ENCODE data around the gene TMX3. TPM values are rescaled to one million over a fixed set of nuclear protein-coding genes. Genes with fewer than 3 reads are reported as not detected.
A peak's percentile ranks its signal among the peaks of the same experiment; 100 is the strongest.

The TMX3 gene, protein sequence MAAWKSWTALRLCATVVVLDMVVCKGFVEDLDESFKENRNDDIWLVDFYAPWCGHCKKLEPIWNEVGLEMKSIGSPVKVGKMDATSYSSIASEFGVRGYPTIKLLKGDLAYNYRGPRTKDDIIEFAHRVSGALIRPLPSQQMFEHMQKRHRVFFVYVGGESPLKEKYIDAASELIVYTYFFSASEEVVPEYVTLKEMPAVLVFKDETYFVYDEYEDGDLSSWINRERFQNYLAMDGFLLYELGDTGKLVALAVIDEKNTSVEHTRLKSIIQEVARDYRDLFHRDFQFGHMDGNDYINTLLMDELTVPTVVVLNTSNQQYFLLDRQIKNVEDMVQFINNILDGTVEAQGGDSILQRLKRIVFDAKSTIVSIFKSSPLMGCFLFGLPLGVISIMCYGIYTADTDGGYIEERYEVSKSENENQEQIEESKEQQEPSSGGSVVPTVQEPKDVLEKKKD
- total RNA-seq (97.6 TPM), polyA plus RNA-seq (19.9 TPM)

- Histone ChIP-seq H3K36me3 (ENCODE audit: insufficient read depth) (no peaks in the 10 kb centered on the region), H3K4me1 (ENCODE audit: insufficient read depth) (no peaks in the 10 kb centered on the region), H3K27ac (ENCODE audit: low read depth) (peak within 1 kb of the TSS; percentile 74), H3K4me3 (ENCODE audit: low read depth, low read length) (peak within 1 kb of the TSS; percentile 91)
- peak; percentile 77 for DNase-seq (ENCODE audit: extremely low spot score)
- under 1% methylated on average over 70 of the region's 70 CpGs for WGBS
These were observed at the start of gene TMX3 for GRCh38 chr18:68714712-68715496. Gene TMX3, minus strand, starts transcription at chr18:68715108. Its CDS starts 127 bp downstream, at chr18:68714981.

GRCh38 chr18:68764016-68764415 lies 49.1 kb upstream of the TMX3 start:
- no peaks in the 10 kb centered on the region for H3K36me3 ChIP-seq (ENCODE audit: insufficient read depth)
- no peaks in the 10 kb centered on the region for H3K4me1 ChIP-seq (ENCODE audit: insufficient read depth)
- H3K27ac ChIP-seq (ENCODE audit: low read depth), result no peak overlapping the region
- H3K4me3 ChIP-seq (ENCODE audit: low read depth, low read length), result no peak overlapping the region
- 77% methylated on average over 2 of the region's 2 CpGs for WGBS
- no peak for DNase-seq (ENCODE audit: extremely low spot score)

DNA sequence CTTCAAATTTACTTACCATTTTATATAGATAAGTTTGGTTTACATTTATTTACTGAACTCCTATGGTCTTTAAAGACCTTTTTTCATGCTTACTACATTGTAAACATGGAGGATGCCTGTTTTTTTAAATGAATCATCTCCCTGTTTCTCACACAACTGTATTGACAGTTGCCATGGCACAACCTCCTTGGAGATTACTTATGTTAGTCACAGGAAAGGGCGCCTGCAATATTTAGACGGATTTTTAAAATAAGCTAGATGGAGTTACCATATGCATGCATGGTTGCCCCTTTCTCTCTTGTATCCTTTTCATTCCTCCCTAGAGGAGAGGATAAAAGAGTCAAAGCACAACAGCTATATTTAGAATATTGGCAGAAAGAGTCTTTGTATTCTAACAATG lies 48.2 kb upstream of the TMX3 start:
- H3K36me3 ChIP-seq (ENCODE audit: insufficient read depth), result no peaks in the 10 kb centered on the region
- WGBS, result 79% methylated on average over 2 of the region's 2 CpGs
- H3K4me3 ChIP-seq (ENCODE audit: low read depth, low read length), result no peak overlapping the region
- DNase-seq (ENCODE audit: extremely low spot score), result no peak
- H3K4me1 ChIP-seq (ENCODE audit: insufficient read depth), result no peaks in the 10 kb centered on the region
- H3K27ac ChIP-seq (ENCODE audit: low read depth), result no peak overlapping the region

DNA sequence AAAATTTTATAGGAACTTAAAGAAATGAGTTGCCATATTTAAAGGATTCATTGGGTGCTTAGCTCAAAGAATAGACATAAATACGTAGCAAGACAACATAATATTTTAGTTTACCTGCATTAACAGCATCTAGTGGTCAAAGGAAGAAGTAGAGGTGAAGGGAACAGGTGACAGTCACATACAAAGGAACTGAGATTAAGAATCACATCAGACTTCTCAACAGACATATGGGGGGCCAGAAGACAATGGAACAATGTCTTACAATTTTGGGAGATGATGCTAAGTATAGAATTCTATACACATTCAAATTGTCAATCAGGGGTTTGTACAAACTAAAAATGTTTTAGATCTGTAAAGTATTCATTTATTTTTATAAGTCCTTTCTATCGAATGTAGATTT lies 44.4 kb upstream of the TMX3 start:
- DNase-seq (ENCODE audit: extremely low spot score), result no peak
- no peaks in the 10 kb centered on the region for H3K4me1 ChIP-seq (ENCODE audit: insufficient read depth)
- no peak overlapping the region for H3K4me3 ChIP-seq (ENCODE audit: low read depth, low read length)
- WGBS, result 93% methylated on average over 2 of the region's 2 CpGs
- H3K27ac ChIP-seq (ENCODE audit: low read depth), result no peak overlapping the region
- H3K36me3 ChIP-seq (ENCODE audit: insufficient read depth), result no peaks in the 10 kb centered on the region

DNA sequence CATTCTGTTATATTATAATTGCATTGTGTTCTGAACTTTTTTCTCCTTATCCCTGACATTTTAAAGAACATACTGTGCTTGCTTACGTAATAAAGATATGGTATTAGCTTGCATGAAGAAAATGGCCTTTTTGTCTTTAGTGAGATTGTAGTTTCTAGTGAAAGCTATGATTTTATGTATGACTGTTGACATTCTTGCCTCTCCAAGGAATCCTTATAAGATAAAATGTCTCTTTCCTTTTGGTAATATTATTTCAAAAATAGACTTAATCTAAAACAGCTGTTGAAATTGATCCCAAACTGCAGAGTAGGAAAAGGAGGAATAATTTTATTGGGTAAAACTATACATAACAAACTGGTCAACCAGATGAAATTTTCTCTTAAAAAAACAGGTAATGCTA lies 42.2 kb upstream of the TMX3 start:
- no peaks in the 10 kb centered on the region for H3K4me1 ChIP-seq (ENCODE audit: insufficient read depth)
- WGBS, result 46% methylated on average over 1 of the region's 1 CpG
- no peaks in the 10 kb centered on the region for H3K36me3 ChIP-seq (ENCODE audit: insufficient read depth)
- no peak overlapping the region for H3K4me3 ChIP-seq (ENCODE audit: low read depth, low read length)
- DNase-seq (ENCODE audit: extremely low spot score), result no peak
- no peak overlapping the region for H3K27ac ChIP-seq (ENCODE audit: low read depth)

DNA sequence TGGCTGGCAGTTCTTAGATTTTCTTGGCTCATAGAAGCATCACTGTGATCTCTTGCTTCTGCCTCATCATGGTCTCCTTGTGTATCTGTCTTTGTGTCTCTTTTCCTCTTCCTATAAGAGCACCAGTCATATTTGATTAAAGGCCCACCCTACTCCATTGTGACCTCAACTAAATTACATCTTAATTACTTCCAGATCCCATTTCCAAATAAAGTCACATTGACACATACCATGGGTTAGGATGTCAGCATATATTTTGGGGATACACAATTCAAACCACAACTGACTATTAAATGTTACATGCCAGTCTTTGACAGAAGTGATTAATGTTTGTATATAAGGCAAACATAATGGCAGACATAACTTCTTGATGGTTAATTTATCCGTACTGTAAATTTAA lies 27.3 kb upstream of the TMX3 start:
- Histone ChIP-seq H3K4me1 (ENCODE audit: insufficient read depth) (no peaks in the 10 kb centered on the region), H3K4me3 (ENCODE audit: low read depth, low read length) (no peak overlapping the region), H3K27ac (ENCODE audit: low read depth) (no peak overlapping the region), H3K36me3 (ENCODE audit: insufficient read depth) (no peaks in the 10 kb centered on the region)
- no peak for DNase-seq (ENCODE audit: extremely low spot score)
- WGBS, result 85% methylated on average over 1 of the region's 1 CpG

- no peaks in the 10 kb centered on the region for H3K4me1 ChIP-seq (ENCODE audit: insufficient read depth)
- H3K27ac ChIP-seq (ENCODE audit: low read depth), result no peak overlapping the region
- H3K4me3 ChIP-seq (ENCODE audit: low read depth, low read length), result no peak overlapping the region
- DNase-seq (ENCODE audit: extremely low spot score), result no peak
- H3K36me3 ChIP-seq (ENCODE audit: insufficient read depth), result no peaks in the 10 kb centered on the region
- 92% methylated on average over 1 of the region's 1 CpG for WGBS
These were observed 26.1 kb upstream of the TMX3 start for GRCh38 chr18:68740966-68741365.

DNA sequence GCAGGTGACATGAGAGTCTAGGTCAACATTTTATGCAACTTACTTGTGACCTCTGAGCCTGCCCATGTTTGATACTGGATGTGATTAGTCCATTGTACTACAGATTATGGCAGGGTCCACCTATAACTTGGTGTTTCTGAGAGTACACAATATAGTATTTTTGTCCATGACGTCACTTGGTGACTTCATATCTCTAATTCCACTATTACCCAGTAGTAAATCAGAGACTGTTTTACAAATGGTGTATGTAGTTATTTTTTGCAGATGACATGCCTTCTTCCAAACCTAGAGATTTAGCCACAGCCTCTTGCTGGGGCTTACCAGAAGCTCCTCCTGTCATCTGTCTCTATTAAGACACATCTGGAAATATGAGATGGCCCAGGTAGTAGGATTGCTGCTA lies 24.6 kb upstream of the TMX3 start:
- H3K4me1 ChIP-seq (ENCODE audit: insufficient read depth), result no peaks in the 10 kb centered on the region
- 89% methylated on average over 1 of the region's 1 CpG for WGBS
- no peaks in the 10 kb centered on the region for H3K36me3 ChIP-seq (ENCODE audit: insufficient read depth)
- H3K4me3 ChIP-seq (ENCODE audit: low read depth, low read length), result no peak overlapping the region
- no peak for DNase-seq (ENCODE audit: extremely low spot score)
- no peak overlapping the region for H3K27ac ChIP-seq (ENCODE audit: low read depth)

GRCh38 chr18:68738564-68738963 lies 23.7 kb upstream of the TMX3 start:
- no peaks in the 10 kb centered on the region for H3K36me3 ChIP-seq (ENCODE audit: insufficient read depth)
- no peak overlapping the region for H3K4me3 ChIP-seq (ENCODE audit: low read depth, low read length)
- no peak overlapping the region for H3K27ac ChIP-seq (ENCODE audit: low read depth)
- DNase-seq (ENCODE audit: extremely low spot score), result no peak
- WGBS, result 94% methylated on average over 5 of the region's 5 CpGs
- no peaks in the 10 kb centered on the region for H3K4me1 ChIP-seq (ENCODE audit: insufficient read depth)

- no peaks in the 10 kb centered on the region for H3K4me1 ChIP-seq (ENCODE audit: insufficient read depth)
- WGBS, result 30% methylated on average over 3 of the region's 3 CpGs
- H3K27ac ChIP-seq (ENCODE audit: low read depth), result no peak overlapping the region
- no peak for DNase-seq (ENCODE audit: extremely low spot score)
- no peaks in the 10 kb centered on the region for H3K36me3 ChIP-seq (ENCODE audit: insufficient read depth)
- no peak overlapping the region for H3K4me3 ChIP-seq (ENCODE audit: low read depth, low read length)
These were observed 20.8 kb upstream of the TMX3 start for GRCh38 chr18:68735483-68736343.

DNA sequence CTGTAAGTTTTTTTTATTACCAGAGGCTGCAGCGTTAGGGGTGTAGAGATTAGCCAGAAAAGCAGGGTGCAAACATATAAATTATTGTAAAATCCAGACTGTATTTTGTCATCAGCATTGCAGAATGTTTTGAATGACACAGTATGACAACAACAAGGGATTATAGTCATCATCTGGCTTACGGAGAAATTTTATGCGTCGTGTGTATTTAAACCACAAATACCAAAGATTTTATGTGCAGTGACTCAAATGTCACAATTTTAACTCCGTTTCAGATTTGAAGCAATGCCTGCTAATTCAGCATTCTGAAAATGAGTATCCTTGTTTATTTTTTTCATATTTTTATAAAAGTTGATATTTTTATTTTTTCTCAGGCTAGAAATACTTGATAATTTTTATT lies 19.4 kb upstream of the TMX3 start:
- WGBS, result 26% methylated on average over 5 of the region's 5 CpGs
- no peak overlapping the region for H3K27ac ChIP-seq (ENCODE audit: low read depth)
- no peaks in the 10 kb centered on the region for H3K36me3 ChIP-seq (ENCODE audit: insufficient read depth)
- no peak overlapping the region for H3K4me3 ChIP-seq (ENCODE audit: low read depth, low read length)
- no peak for DNase-seq (ENCODE audit: extremely low spot score)
- H3K4me1 ChIP-seq (ENCODE audit: insufficient read depth), result no peaks in the 10 kb centered on the region

DNA sequence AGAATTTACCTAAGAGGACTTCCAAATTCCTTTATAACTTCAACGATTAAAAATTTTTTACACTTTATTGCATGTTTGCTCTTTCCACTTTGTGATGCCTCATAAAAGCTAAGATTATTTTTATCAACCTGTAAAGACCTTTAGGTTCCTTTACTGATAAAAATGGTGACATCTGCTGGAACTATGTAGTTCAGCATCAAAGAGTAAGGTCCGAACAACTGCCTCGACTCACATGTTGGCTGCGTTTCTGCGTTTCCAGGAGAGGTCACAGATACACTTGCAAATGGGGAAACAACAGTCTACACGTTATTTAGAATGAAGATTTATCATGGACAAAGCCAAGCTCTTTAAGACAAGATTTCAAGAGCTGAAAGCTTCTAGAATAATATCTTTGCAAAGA lies 18.8 kb upstream of the TMX3 start:
- WGBS, result 19% methylated on average over 6 of the region's 6 CpGs
- no peaks in the 10 kb centered on the region for H3K36me3 ChIP-seq (ENCODE audit: insufficient read depth)
- no peak for DNase-seq (ENCODE audit: extremely low spot score)
- no peaks in the 10 kb centered on the region for H3K4me1 ChIP-seq (ENCODE audit: insufficient read depth)
- H3K27ac ChIP-seq (ENCODE audit: low read depth), result no peak overlapping the region
- H3K4me3 ChIP-seq (ENCODE audit: low read depth, low read length), result no peak overlapping the region

GRCh38 chr18:68728081-68728700 lies 13.3 kb upstream of the TMX3 start:
- no peak for DNase-seq (ENCODE audit: extremely low spot score)
- 83% methylated on average over 2 of the region's 2 CpGs for WGBS
- no peak overlapping the region for H3K4me3 ChIP-seq (ENCODE audit: low read depth, low read length)
- H3K36me3 ChIP-seq (ENCODE audit: insufficient read depth), result no peaks in the 10 kb centered on the region
- H3K4me1 ChIP-seq (ENCODE audit: insufficient read depth), result no peaks in the 10 kb centered on the region
- H3K27ac ChIP-seq (ENCODE audit: low read depth), result no peak overlapping the region

Data from urinary bladder (tissue), 4 donors.